ENCODE results near the gene CDYL2. TPM values are rescaled to one million over a fixed set of nuclear protein-coding genes. Genes with fewer than 3 reads are reported as not detected.

Gene CDYL2
- total RNA-seq, 1 donor from 2014 or later = 8.4 TPM

GRCh38 chr16:80618862-80619648 lies 185.3 kb downstream of the CDYL2 start:
- H3K36me3 ChIP-seq (ENCODE audit: control insufficient read depth, insufficient read depth, low read length) = no peaks in the 10 kb centered on the region
- H3K4me3 ChIP-seq (ENCODE audit: low read depth, low read length) = no peak overlapping the region
- no peak for DNase-seq (ENCODE audit: low read depth)
- TF ChIP-seq CTCF (IDR thresholded peaks at IDR 0.05; ENCODE audit: insufficient read depth, low read length, poor library complexity, severe bottlenecking) = no peak
- no peaks in the 10 kb centered on the region for H3K27me3 ChIP-seq (ENCODE audit: control insufficient read depth, insufficient read depth, low read length)

- no peak for DNase-seq (ENCODE audit: low read depth)
- H3K36me3 ChIP-seq (ENCODE audit: control insufficient read depth, insufficient read depth, low read length) = no peaks in the 10 kb centered on the region
- TF ChIP-seq CTCF (IDR thresholded peaks at IDR 0.05; ENCODE audit: insufficient read depth, low read length, poor library complexity, severe bottlenecking) = no peak
- no peak overlapping the region for H3K4me3 ChIP-seq (ENCODE audit: low read depth, low read length)
- H3K27me3 ChIP-seq (ENCODE audit: control insufficient read depth, insufficient read depth, low read length) = no peaks in the 10 kb centered on the region
These were observed 188.0 kb downstream of the CDYL2 start for GRCh38 chr16:80616362-80616761.

GRCh38 chr16:80615735-80616134 lies 188.7 kb downstream of the CDYL2 start:
- no peak for TF ChIP-seq CTCF (IDR thresholded peaks at IDR 0.05; ENCODE audit: insufficient read depth, low read length, poor library complexity, severe bottlenecking)
- Histone ChIP-seq H3K27me3 (ENCODE audit: control insufficient read depth, insufficient read depth, low read length) (no peaks in the 10 kb centered on the region), H3K36me3 (ENCODE audit: control insufficient read depth, insufficient read depth, low read length) (no peaks in the 10 kb centered on the region), H3K4me3 (ENCODE audit: low read depth, low read length) (no peak overlapping the region)
- no peak for DNase-seq (ENCODE audit: low read depth)

- Histone ChIP-seq H3K4me3 (ENCODE audit: low read depth, low read length) (no peak overlapping the region), H3K27me3 (ENCODE audit: control insufficient read depth, insufficient read depth, low read length) (no peaks in the 10 kb centered on the region), H3K36me3 (ENCODE audit: control insufficient read depth, insufficient read depth, low read length) (no peaks in the 10 kb centered on the region)
- TF ChIP-seq CTCF (IDR thresholded peaks at IDR 0.05; ENCODE audit: insufficient read depth, low read length, poor library complexity, severe bottlenecking) = peak; percentile 7
- peak; percentile 54 for DNase-seq (ENCODE audit: low read depth)
These were observed 189.3 kb downstream of the CDYL2 start for GRCh38 chr16:80614908-80615671.

- Histone ChIP-seq H3K27me3 (ENCODE audit: control insufficient read depth, insufficient read depth, low read length) (no peaks in the 10 kb centered on the region), H3K36me3 (ENCODE audit: control insufficient read depth, insufficient read depth, low read length) (no peaks in the 10 kb centered on the region), H3K4me3 (ENCODE audit: low read depth, low read length) (no peak overlapping the region)
- DNase-seq (ENCODE audit: low read depth) = no peak
- no peak for TF ChIP-seq CTCF (IDR thresholded peaks at IDR 0.05; ENCODE audit: insufficient read depth, low read length, poor library complexity, severe bottlenecking)
These were observed 191.9 kb downstream of the CDYL2 start for GRCh38 chr16:80612461-80613017.
